ENCODE measurements around the gene SOCS6.

- TF ChIP-seq CTCF (conservative IDR thresholded peaks at IDR 0.05; ENCODE audit: low read depth in 2 of 2) (no peak), POLR2AphosphoS5 (IDR thresholded peaks at IDR 0.05; ENCODE audit: low read depth) (no peak), REST (IDR thresholded peaks at IDR 0.05; ENCODE audit: unreplicated experiment) (no peak), EZH2 (IDR thresholded peaks at IDR 0.05; ENCODE audit: low read depth, unreplicated experiment) (no peak), JUNB (IDR thresholded peaks at IDR 0.05; ENCODE audit: unreplicated experiment) (no peak), EZH2phosphoT487 (IDR thresholded peaks at IDR 0.05; ENCODE audit: unreplicated experiment) (no peak), CREB1 (CRISPR knock-in tag; IDR thresholded peaks at IDR 0.05; ENCODE audit: low read depth) (no peak), ZNF331 (CRISPR knock-in tag; IDR thresholded peaks at IDR 0.05; ENCODE audit: low read depth) (no peak), STAT1 (IDR thresholded peaks at IDR 0.05; ENCODE audit: unreplicated experiment) (no peak), ETS1 (IDR thresholded peaks at IDR 0.05) (no peak)
Observed at GRCh38 chr18:70313640-70314039, 24.8 kb downstream of the SOCS6 start.

Data from GM23338 (cell line).